NOMO-1 treated with dmso at 0.1 percent for 144 hours (cell line): ENCODE data around the gene PRKN.

Source experiments
- DNase-seq: peaks from one replicate; lab custom pipeline; 2025; ENCODE audit not compliant: unreplicated experiment; lab: John Stamatoyannopoulos, UW

PRKN gene

GRCh38 chr6:162620073-162620472, 107.5 kb downstream of the PRKN start:
- DNase-seq: no peak

DNA sequence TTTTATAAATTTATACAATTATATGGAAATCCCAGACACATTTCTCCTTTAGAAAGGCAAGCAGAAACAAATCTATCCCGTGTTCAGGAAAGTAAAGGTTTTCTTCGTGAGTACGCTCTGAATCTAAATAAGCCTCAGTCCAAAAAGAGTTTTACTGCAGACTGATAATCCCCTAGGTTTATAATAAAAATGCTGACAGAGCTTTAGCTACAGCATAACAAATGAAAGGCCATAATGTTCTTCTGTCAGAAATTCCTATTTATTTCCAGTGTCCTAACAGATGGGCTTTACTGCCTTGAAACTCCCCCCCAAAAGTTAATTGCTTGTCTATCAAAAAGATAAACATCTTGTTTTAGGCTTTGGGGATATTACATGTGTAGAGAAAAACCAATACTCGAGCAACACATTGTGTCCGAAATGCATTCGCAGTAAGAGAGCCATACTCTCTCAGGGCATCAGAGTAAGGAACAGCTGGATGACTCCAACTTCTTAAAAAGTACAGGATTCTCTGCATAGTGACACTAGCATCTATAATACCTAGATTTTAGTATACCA, 109.0 kb downstream of the PRKN start:
- DNase-seq: no peak

GRCh38 chr6:162615016-162615705, 112.4 kb downstream of the PRKN start:
- DNase-seq: no peak

DNA sequence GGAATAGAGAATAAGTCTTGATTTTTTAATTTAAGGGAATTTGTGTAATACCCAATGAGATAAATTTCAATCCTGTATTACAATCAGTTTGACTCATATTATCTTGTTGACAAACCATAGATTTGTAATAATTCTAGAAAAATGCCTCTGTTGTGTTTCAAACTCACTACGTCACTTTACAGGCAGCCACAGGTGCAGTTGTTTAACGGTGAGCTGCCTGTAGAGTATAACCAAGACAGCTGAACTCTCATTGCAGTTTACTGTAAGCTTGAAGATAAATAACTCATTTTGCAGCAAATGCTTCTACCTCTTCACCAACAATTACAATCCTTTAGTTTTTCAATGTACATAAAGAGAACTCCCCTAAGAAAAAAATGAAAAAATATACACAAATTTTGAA, 114.3 kb downstream of the PRKN start:
- DNase-seq: no peak

DNA sequence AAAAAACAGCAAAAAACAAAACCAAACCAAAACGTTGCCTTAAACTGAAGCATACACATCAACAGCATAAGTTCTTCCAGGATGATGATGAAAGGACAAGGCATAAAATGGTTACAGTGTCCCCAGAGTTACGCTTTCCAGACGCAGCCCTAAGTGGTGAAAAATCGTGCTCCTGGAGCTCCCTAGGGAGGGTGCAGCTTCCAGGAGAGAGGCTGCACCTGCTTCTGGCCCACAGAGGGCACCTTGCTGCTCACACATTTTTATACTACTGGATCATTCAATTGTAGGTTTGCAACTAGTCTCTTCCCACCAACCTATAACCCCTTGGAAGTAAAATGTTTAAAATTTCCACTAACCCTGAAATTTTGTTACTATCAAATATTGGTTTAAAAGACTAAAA, 115.0 kb downstream of the PRKN start:
- DNase-seq: no peak

- DNase-seq: no peak
Measured at GRCh38 chr6:162610351-162610750, 117.2 kb downstream of the PRKN start.

GRCh38 chr6:162605881-162606280, 121.7 kb downstream of the PRKN start:
- no peak for DNase-seq

DNA sequence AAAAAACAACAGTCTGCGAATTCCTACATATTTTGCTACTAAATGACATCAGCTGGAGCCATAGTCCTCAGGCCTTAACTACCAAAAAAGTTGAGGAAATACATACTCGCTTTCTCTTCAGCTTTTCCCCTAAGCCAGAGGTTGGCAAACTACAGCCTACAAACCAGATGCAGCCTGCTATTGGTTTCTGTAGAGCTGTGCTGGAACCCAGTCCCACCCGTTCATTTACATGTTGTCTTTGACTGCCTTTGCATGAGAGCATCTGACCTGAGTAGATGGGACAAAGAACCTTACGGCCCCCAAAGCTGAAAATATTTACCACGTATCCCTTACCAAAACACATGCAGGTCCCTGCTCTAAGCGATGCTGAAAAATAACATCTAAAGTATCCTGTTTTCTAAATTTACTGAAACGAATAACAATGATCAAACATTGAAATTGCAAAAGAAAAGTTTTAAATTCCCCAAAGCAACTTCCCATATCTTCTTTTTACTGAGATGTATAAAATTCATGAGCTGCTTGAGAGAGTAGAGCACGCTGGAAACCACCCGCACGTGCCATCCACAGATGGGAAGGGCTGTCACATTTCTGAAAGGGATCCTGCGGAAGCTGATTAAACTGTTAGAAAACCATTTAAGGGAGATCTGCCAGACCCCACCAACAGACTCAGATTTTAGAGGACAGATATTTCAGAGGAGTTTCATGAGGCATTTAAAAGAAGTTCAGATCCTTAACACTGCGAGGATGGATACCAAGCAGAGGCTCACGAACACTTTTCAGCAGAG, 124.1 kb downstream of the PRKN start:
- DNase-seq: no peak

GRCh38 chr6:162602759-162603158, 124.8 kb downstream of the PRKN start:
- DNase-seq: no peak

DNA sequence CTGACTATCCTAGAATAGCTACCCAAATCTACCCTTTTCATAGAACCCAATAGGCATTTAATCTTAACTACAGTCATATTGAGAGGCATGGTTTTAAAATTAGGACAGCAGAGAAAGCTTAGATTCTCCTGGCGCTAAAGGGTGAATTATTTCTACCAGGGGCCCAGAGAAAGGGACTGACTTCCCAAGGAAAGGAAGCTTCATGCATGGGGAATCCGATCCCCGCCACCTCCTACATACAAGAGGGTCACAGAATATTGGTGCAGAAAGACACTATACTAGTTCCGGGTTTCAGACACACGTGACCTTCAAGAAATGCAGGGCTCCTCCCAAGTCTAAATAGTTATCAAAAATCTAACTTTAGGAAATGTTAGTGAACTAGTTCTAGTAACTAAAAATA, 130.9 kb downstream of the PRKN start:
- no peak for DNase-seq

DNA sequence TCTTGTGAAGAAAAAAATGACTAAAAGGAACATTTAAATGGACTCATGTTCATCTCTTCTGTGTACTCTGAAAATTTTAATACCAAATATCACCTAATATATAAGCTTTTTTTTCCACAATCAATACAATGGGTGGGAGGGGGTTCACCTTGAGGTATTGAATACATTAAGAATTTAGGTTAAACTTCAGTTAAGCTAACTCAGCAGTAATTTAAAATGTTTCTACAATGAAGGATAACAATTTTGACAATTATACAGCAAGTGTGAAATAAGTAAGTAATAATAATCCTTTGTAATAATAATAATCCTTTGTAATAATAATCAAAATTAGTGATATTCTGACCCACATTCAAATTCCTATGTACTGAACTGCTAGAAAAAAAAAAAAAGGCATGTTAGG, 136.0 kb downstream of the PRKN start:
- no peak for DNase-seq

DNA sequence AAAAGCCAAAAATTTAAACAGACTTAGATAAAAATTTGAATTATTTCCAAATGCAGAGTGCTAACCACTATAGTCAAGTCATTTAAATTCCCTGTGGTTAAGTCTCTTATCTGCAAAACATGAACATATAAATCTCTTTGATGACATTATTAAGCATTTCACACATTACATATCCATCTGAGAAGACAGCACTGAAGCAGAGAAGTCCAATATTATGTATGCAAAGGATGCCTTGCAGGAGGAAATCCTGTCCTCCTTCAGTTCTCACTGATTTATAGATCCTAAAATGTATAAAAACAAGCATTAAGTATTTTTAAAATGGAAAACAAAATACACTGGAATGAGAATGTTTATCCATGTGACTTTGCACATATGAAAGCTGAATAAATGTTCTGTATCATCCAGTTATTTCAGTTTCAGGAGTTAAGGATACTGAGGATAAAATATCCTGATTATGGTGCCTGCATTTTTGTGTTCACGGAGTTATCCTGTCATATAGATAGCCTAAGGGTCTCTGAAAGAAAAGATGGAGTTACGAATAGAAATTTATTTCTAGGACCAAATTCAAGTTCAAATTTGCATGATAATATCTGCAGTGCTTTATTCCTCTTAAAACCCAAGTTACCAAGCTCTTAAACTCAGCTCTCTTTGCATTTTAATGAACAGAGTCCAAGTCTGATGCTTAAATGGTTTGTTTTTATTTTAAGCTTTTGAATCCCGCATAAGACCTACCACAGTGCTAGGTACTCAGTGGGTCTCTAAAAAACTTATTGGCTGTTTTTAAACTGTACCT, 145.4 kb downstream of the PRKN start:
- DNase-seq: no peak

DNA sequence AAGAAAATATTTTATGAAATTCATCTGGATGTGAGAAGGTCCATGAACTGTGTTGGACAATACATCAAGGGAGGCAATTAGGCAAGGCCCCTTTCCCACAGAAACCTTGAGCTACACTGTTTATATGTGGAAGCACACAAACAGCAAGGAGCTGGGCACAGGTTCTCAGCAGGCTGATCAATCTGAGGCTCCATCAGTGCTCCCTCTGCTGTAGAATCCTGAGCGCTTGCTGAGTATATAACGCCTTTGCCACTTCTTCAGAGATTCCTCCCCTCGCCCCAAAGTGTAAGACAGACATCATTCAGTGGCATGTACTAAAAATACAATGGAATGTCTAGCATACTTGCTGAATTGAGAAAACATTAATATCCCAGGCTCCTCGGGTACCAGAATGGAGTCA, 146.9 kb downstream of the PRKN start:
- DNase-seq: no peak

- no peak for DNase-seq
Measured at GRCh38 chr6:162576016-162576415, 151.6 kb downstream of the PRKN start.

- DNase-seq: no peak
Measured at GRCh38 chr6:162572240-162572639, 155.3 kb downstream of the PRKN start.

DNA sequence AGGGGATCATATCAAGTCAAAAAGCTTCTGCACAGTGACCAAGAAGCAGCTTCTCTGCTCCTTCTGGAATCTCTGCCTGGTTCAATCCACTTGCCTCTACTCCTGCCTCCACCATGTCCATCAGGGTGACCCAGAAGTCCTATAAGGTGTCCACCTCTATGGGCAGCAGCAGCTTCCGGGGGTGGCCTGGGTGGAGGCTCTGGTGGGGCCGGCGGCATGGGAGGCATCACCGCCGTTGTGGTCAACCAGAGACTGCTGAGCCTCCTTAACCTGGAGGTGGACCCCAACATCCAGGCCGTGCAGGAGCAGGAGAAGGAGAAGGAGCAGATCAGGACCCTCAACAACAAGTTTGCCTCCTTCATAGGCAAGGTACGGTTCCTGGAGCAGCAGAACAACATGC, 159.3 kb downstream of the PRKN start:
- DNase-seq: no peak

DNA sequence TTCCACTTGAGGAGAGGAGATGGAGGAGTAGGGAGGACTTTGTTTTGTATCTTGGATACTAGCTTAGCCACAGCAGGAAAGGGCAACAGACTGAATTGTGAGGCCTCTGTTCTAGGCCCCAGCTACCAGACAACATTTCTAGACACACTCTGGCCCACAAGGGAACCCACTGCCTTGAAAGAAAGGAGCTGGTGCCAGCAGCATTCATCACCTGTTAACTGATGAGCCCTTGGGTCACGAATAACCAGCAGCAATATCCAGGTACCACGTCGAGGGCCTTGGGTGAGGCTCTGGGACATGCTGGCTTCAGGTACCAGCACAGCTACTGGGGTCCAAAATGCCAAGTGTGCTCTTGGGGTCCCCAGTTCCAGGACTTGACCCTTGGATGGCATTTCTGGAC, 165.5 kb downstream of the PRKN start:
- DNase-seq: no peak

- no peak for DNase-seq
Measured at GRCh38 chr6:162560891-162561290, 166.7 kb downstream of the PRKN start.

DNA sequence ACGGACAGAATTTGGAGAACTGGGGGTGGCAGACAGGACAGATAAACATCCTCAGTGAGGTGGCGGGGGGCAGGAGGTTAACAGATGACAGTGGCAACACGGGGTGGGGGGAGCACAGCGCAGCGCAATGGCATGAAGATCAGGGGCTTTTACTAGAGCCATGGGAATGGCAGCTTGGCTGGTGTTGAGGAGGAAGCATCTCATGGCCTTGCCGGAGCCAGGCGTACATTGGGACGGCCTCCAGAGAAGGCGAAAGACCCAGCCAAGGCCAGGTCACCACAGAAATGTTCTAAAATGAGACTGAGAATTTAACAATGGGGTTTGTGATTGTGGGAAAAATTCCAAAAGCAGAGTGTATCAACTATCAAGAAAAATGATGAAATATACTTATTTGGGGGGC, 173.0 kb downstream of the PRKN start:
- no peak for DNase-seq

GRCh38 chr6:162546905-162547304, 180.7 kb downstream of the PRKN start:
- DNase-seq: no peak

DNA sequence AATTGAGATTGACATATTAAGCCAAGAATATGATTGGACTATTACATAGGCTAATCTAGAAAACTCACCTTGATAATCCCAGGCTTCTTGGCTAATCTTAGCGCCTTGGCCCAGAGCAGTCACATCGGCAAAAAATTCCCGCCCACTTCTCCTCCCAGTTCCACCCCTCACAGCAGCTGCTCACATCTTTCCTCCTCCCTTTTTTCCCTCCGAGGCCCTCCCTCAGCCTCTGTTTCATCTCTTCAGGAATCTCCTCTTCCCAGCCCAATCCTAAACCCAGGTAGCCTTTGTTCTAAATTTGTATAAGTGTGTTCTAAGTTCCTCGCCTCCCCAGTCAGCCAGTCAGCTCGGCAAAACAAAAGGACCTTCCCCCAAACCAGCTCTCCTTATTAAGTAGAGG, 184.3 kb downstream of the PRKN start:
- DNase-seq: no peak
